T-helper 1 cell treated with Interleukin-12 subunit alpha and Interleukin-12 subunit beta and Interleukin-4 antibody, amounts not matched to agents 30 ng/mL and 1 ng/mL, for 36 hours (primary cell): ENCODE results near the gene UBL4B. TPM values are rescaled to one million over a fixed set of nuclear protein-coding genes. Genes with fewer than 3 reads are reported as not detected.

Experiments
- intact Hi-C: fragments of 100-400 bp; cut with micrococcal nuclease; formaldehyde crosslinking; loops from one replicate; pipeline ENCODE4 v1.15.1; 2024
- total RNA-seq: library from RNA; stranded (reverse); gene quantifications from 2 replicates; pipeline ENCODE4 v1.2.3, GENCODE V29; 2022

Gene UBL4B
- total RNA-seq, 1 donor from 2014 or later = not detected

GRCh38 chr1:110151175-110151669 lies 39.0 kb downstream of the UBL4B start:
- intact Hi-C loops = no loop called here

- intact Hi-C loops = no loop called here
These were observed 40.0 kb downstream of the UBL4B start for GRCh38 chr1:110152133-110152785.

GRCh38 chr1:110153407-110153950 lies 41.2 kb downstream of the UBL4B start:
- intact Hi-C loops = no loop called here

GRCh38 chr1:110155878-110156522 lies 43.8 kb downstream of the UBL4B start:
- intact Hi-C loops = no loop called here

GRCh38 chr1:110158261-110158660 lies 46.0 kb downstream of the UBL4B start:
- intact Hi-C loops = no loop called here

GRCh38 chr1:110159168-110159567 lies 46.9 kb downstream of the UBL4B start:
- intact Hi-C loops = no loop called here

GRCh38 chr1:110160538-110161100 lies 48.4 kb downstream of the UBL4B start:
- intact Hi-C loops = no loop called here

- intact Hi-C loops = no loop called here
These were observed 48.9 kb downstream of the UBL4B start for GRCh38 chr1:110161165-110161564.

GRCh38 chr1:110161849-110162248 lies 49.6 kb downstream of the UBL4B start:
- intact Hi-C loops = no loop called here

Other genes with a start within 250 kb of the UBL4B start
- 215 and 216 TPM in 2 replicates for gene CSF1, start 201.6 kb upstream of the UBL4B start, total RNA-seq
- gene AHCYL1, start 127.7 kb upstream of the UBL4B start, total RNA-seq = 52.6 TPM in 2 replicates
- 44.1 and 45.0 TPM in 2 replicates for gene STRIP1, start 77.8 kb upstream of the UBL4B start, total RNA-seq
- gene ALX3, start 41.8 kb upstream of the UBL4B start, total RNA-seq = not detected in 2 replicates
- not detected in 2 replicates for gene SLC6A17, start 38.1 kb downstream of the UBL4B start, total RNA-seq
- gene KCNC4, start 97.9 kb downstream of the UBL4B start, total RNA-seq = 3.8 and 3.9 TPM in 2 replicates
- gene RBM15, start 226.9 kb downstream of the UBL4B start, total RNA-seq = 55.2 and 57.4 TPM in 2 replicates